HAP-1 (cell line): ENCODE data around the gene PROC.
A peak's percentile ranks its signal among the peaks of the same experiment; 100 is the strongest.
"Not testable (repeated sequence)": the region's sequence is repeated elsewhere in the genome, so short reads cannot be mapped to it uniquely, and the experiment has no call there.

Experiments
- DNase-seq, 2 experiments: peaks; one replicate each; pipeline ENCODE4 v3.0.0-alpha.2; 2016 to 2020; ENCODE audit warnings: low spot score in 2 of 2
- H3K27me3 ChIP-seq: fragments of 250-450 bp; sonication (Bioruptor Pico); 2 replicates; pipeline ENCODE4 v1.5.1; 2020; ENCODE audit warnings: low read depth, mild to moderate bottlenecking, moderate library complexity
- H3K36me3 ChIP-seq: fragments of 250-450 bp; sonication (Bioruptor Pico); replicated peaks from 2 replicates; pipeline ENCODE4 v1.5.1; 2020; ENCODE audit warnings: mild to moderate bottlenecking
- H3K4me1 ChIP-seq: fragments of 250-450 bp; sonication (Bioruptor Pico); 2 replicates; pipeline ENCODE4 v1.5.1; 2020; ENCODE audit warnings: mild to moderate bottlenecking
- H3K4me3 ChIP-seq: fragments of 250-450 bp; sonication (Bioruptor Pico); 2 replicates; pipeline ENCODE4 v1.5.1; 2020; ENCODE audit warnings: mild to moderate bottlenecking, moderate library complexity
- H3K9me3 ChIP-seq: fragments of 250-450 bp; sonication (Bioruptor Pico); 2 replicates; pipeline ENCODE4 v1.5.1; 2020; ENCODE audit warnings: mild to moderate bottlenecking, moderate library complexity
- in situ Hi-C: fragments of 300-500 bp; cut with MboI; formaldehyde crosslinking; loops from 3 replicates; pipeline ENCODE4 v1.14.3; 2020; ENCODE audit warnings: low sequenced_read_pairs, inconsistent platforms, mixed read lengths

PROC gene

DNA sequence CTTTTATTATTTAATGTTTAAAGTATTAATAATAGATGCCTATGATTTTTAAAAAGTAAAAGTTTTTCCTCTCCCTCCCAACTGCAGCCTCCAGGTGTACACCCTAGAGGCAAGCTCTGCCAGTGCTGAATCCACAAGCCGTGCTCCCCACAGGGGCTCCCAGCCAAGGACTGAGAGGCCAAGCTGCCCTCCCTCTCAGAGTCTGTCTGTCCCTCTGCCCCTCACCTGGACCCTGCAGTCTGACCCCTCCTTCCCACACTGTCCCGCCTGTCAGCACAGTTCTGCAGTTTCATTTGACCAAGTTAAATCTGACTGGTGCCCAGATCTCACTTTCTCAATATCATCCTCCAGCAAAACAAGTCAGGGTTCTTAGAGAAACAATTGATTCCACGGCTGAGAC lies 14.8 kb upstream of the PROC start:
- Histone ChIP-seq H3K9me3 (no peaks in the 10 kb centered on the region), H3K36me3 (no peaks in the 10 kb centered on the region), H3K4me3 (no peak overlapping the region), H3K27me3 (no peaks in the 10 kb centered on the region), H3K4me1 (peaks cover 6% of the 10 kb centered on the region)
- in situ Hi-C loops = no loop called here
- DNase-seq = no peak

DNA sequence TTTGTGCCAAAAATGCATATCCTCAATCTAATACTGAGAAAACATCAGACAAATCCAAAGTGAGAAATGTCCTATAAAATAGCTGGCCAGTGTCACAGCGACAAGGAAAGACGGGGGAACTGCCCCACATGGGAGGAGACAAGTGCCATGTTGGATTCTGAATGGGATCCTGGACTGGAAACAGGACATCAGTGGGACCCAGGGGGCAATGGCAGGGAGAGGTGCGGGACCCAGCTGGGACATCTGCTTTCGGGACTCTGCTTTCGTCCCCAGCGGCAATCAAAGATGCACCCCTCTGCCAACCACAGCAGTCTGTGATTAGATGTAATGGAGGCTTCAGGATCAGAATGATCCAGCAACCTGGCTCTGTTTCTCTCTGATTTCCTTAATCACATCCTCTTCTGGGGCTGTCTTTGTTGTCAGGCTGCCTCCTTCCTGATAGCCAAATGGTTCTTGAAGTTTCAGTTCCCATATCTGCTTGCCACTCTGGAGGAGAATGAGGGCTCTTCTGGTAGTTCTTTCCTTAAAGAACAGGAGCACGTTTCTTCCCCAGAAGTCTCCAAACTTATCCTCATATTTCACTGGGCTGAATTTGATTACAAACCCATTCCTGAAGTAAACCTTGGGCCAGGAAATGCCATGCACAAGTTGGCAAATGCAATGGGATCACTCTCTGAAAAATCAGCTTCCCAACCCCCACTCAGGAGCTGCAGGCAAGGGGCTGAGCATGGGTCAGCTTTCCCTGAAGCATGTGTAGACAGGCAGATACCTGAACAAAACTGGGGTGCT lies 13.6 kb upstream of the PROC start:
- no peaks in the 10 kb centered on the region for H3K36me3 ChIP-seq
- in situ Hi-C loops = no loop called here
- peaks cover 8% of the 10 kb centered on the region for H3K4me1 ChIP-seq
- no peaks in the 10 kb centered on the region for H3K27me3 ChIP-seq
- no peak for DNase-seq
- H3K4me3 ChIP-seq = no peak overlapping the region
- no peaks in the 10 kb centered on the region; the same call in 1 of the 2 replicates for H3K9me3 ChIP-seq

DNA sequence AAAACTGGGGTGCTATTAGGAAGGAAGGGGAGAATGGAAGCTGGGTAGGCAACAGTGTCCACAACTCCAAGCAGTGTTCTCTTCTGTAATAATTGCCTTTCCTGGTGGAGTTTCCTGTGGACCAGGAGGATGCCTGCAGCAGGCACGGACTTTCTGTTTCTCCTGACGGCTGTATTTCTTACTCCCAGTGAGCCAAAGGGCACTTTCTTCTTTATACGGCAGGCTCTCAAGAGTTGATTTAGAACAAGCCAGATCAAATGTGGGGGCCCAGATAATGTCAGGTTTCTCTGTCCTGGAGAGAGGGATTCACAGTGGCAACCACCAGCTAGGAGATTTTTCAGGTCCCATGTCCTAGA lies 13.0 kb upstream of the PROC start:
- DNase-seq = no peak
- Histone ChIP-seq H3K4me1 (peaks cover 8% of the 10 kb centered on the region), H3K4me3 (no peak overlapping the region), H3K27me3 (no peaks in the 10 kb centered on the region), H3K9me3 (no peaks in the 10 kb centered on the region; the same call in 1 of the 2 replicates), H3K36me3 (no peaks in the 10 kb centered on the region)
- in situ Hi-C loops = no loop called here

DNA sequence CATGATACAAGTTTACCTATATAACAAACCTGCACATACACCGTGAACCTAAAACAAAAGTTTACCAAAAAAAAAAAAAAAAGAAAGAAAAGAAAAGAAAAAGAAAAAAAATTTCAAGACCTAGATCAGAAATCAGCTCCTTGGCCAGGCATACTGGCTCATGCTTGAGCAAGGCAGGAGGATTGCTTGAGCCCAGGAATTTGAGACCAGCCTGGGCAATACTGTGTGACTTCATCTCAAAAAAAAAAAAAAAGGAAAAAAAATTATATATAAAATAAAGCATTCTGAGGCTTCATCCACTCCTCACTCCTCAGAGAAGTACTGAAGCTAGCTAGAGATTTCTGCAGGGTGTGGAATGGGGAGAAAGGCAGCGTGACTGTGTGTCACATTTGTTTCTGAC lies 11.8 kb upstream of the PROC start:
- Histone ChIP-seq H3K4me1 (peaks cover 16% of the 10 kb centered on the region), H3K27me3 (no peaks in the 10 kb centered on the region), H3K9me3 (no peaks in the 10 kb centered on the region; the same call in 1 of the 2 replicates), H3K4me3 (no peak overlapping the region), H3K36me3 (no peaks in the 10 kb centered on the region)
- in situ Hi-C loops = no loop called here
- no peak for DNase-seq

DNA sequence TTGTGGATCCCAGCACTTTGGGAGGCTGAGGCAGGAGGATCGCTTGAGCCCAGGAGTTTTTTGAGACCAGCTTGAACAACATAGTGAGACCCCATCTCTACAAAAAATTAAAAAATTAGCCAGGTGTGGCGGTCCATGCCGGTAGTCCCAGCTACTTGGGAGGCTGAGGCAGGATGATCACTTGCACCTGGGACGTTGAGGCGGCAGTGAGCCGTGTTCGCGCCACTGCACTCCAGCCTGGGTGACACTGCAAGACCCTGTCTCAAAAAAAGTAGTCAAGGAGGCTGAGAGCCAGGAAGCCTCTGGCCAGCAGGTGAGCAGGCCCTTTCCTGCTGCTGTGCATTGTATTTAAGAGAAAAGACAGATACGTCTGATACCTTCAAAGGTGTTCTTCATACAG lies 11.1 kb upstream of the PROC start:
- H3K4me1 ChIP-seq = peaks cover 21% of the 10 kb centered on the region
- in situ Hi-C loops = no loop called here
- no peaks in the 10 kb centered on the region; the same call in 1 of the 2 replicates for H3K9me3 ChIP-seq
- no peaks in the 10 kb centered on the region for H3K36me3 ChIP-seq
- no peak overlapping the region for H3K4me3 ChIP-seq
- no peaks in the 10 kb centered on the region for H3K27me3 ChIP-seq
- DNase-seq = no peak

DNA sequence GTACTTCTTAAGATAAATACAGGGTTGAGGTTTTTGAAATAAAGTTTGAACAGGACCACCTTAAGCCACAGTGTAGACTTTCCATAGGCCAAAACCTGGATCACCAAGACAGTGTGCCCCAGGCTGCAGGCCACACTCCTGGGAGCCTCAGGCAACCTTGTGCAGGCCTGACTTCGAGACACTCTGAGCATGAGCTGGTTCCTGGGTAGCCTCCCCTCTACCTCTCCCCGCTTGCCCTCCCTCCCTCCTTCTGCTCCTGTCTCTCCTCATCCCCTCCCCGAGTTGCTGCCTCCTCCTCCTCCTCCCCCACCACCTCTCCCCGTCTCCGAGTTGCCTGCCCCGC lies 10.6 kb upstream of the PROC start:
- Histone ChIP-seq H3K4me3 (0 out of 2 replicates have a peak overlapping the region, but pooled peaks have one; percentile 7), H3K4me1 (peaks cover 21% of the 10 kb centered on the region), H3K9me3 (no peaks in the 10 kb centered on the region; the same call in none of the 2 replicates), H3K27me3 (no peaks in the 10 kb centered on the region), H3K36me3 (no peaks in the 10 kb centered on the region)
- DNase-seq = no peak
- in situ Hi-C loops = no loop called here

DNA sequence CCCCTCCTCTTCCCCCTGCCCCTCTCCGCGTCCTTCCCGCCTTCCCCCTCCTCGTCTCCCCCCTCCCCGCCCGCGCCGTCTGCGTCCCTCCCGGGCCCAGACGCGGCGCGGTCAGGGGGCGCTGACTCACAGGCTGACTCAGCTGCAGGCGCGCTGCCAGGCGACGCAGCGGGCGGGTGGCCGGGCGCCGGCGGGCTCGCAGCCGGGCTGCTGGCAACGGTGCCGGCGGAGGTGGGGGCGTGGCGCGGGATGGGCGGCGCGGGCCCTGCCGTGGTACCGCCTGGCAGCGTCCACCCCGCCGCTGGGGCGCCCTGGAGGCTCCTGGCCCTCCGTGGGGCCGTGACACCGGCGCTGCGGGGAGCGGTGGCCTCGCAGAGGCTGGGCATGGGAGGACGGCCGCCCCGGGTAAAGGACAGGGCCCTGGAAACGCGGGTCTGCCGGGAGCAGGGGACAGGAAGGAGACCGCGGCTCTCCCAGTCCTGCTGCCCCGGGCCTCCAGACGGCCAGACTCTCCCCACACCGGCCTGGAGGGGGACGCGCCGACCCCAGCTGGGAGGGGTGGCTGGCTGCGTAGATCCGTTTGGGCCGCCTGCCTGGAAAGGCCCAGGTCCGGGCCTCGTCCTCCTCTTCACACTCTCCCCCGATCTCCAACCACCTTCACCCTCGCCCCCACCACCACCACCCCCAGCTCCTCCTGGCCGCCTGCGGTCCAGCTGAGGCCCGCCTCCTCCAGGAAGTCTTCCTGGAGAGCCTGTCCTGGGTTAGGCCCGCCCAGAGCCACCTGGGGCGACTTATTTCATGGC lies 10.0 kb upstream of the PROC start:
- Histone ChIP-seq H3K9me3 (no peaks in the 10 kb centered on the region; the same call in none of the 2 replicates), H3K4me3 (peak overlapping the region; percentile 32), H3K27me3 (no peaks in the 10 kb centered on the region), H3K4me1 (peaks cover 21% of the 10 kb centered on the region), H3K36me3 (no peaks in the 10 kb centered on the region)
- in situ Hi-C loops = no loop called here
- peak; percentile 68 to 87 for DNase-seq

DNA sequence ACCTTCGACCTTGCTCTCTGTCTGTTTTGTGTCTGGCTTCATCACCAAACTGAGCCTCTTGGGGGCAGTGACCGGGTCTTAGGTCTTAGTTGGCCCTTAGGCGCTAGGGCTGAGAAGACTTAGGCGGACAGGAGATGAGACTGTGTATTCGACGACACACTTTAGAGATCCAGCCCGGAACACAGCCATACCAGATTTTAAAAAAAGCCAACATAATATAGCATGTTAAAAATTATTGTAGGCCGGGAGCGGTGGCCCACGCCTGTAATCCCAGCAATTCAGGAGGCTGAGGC lies 9.5 kb upstream of the PROC start:
- no peaks in the 10 kb centered on the region; the same call in none of the 2 replicates for H3K9me3 ChIP-seq
- H3K4me3 ChIP-seq = peak overlapping the region; percentile 32; the same call in 1 of the 2 replicates
- peaks cover 22% of the 10 kb centered on the region for H3K4me1 ChIP-seq
- in situ Hi-C loops = no loop called here
- no peaks in the 10 kb centered on the region for H3K27me3 ChIP-seq
- no peak for DNase-seq
- no peaks in the 10 kb centered on the region for H3K36me3 ChIP-seq

DNA sequence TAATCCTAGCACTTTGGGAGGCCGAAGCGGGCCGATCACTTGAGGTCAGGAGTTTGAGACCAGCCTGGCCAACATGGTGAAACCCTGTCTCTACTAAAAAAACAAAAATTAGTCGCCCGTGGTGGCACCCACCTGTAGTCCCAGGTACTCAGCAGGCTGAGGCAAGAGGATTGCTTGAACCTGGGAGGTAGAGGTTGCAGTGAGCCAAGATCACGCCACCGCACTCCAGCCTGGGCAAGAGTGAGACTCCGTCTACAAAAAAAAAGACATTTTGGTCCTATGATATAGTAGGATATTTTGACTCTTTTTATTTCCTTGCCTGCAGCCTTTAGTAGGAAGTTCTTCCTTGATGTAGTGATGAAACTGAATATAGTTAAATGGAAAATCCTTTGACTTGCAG lies 8.5 kb upstream of the PROC start:
- H3K36me3 ChIP-seq, DNase-seq, in situ Hi-C loops, H3K9me3 ChIP-seq, H3K4me3 ChIP-seq, H3K27me3 ChIP-seq: not testable (repeated sequence)
- peaks cover 25% of the 10 kb centered on the region for H3K4me1 ChIP-seq

DNA sequence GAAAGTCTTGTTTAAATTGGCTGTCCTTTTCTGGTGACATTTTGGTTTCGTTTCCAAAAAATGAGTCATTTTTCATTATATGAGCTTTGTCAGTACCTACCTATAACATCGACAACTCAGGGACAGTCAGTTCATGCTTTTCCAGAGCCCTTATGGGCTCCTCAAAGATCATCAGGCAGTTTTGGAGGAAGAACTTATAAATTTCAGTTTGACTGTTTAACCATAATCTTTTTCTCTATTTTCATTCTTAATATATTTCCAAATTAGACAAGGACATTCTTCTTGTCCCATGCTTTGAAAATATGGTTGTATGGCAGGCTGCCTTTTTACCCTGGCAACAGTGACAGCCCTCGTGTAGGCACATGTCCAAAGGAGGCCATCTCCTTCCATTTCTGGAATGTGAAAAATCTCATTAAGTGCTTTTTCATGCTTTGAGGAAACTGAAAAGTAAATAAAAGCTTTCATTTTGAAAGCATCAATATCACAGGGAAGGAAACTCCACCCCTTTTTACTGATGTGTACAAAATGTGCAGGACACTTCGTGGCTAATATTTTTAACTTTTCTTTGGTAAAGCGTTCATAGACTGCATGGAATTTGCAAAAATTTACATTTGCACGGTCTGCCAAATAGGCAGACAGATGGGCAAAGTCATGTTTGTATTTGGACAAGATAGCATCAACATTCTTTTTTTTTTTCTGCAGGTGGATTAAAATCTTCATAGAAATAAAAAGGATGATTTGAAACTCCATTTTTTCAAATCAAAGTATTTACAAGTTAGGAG lies 7.2 kb upstream of the PROC start:
- in situ Hi-C loops = no loop called here
- H3K27me3 ChIP-seq = no peaks in the 10 kb centered on the region
- H3K36me3 ChIP-seq = no peaks in the 10 kb centered on the region
- H3K9me3 ChIP-seq = peaks cover 2% of the 10 kb centered on the region
- peaks cover 30% of the 10 kb centered on the region for H3K4me1 ChIP-seq
- no peak overlapping the region for H3K4me3 ChIP-seq
- DNase-seq = peak in 1 of 2 experiments; percentile 23

DNA sequence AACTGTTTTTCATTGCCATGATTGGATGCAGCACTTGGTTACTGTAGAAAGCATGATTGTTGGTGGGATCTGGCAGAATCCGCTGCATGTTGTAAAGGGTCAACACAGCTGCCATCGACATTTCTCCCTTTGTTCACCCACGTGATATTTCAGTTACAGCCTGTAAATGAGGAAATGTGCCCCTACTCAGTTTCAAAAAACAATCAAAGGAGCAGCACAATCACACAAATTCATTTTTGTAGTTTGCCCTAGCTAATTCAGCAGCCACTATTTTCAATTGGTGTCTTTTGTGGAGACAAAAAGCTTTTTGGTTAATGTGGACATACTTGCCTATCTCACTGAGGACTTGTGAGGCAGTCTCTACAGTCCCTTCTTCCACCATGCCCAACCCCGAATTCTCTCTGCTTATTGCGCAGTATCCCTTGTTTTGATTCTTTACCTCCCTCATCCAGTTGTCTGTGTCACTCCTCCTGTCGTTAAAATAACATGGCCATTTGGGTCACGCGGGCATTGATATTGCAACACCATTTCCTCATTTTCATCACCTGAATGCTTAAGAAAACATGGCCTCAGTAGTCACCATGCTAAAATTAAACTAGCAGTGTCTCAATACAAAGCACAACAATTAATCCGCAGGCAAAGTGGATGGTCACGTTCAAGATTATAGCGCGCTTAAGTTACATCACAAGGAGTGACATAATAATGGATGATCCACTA lies 6.4 kb upstream of the PROC start:
- in situ Hi-C loops = no loop called here
- H3K27me3 ChIP-seq = no peaks in the 10 kb centered on the region
- H3K9me3 ChIP-seq = peaks cover 2% of the 10 kb centered on the region
- peaks cover 32% of the 10 kb centered on the region for H3K4me1 ChIP-seq
- H3K36me3 ChIP-seq = no peaks in the 10 kb centered on the region
- H3K4me3 ChIP-seq = no peak overlapping the region
- no peak for DNase-seq

DNA sequence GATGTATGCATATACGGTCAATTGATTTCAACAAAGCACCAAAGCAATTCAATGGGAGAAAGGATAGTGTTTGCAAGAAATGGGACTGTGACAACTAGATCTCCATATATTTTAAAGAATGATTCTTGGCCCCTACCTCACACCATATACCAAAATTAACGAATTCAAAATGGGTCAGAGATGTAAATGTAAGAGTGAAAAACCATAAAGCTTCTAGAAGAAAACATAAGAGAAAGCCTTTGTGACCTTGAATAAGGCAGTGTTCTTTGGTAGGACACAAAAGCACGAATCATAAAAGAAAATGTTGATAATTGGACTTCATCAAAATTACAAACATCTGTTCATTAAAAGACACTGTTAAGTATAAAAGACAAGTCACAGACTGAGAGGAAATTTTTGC lies 5.0 kb upstream of the PROC start:
- Histone ChIP-seq H3K36me3 (no peaks in the 10 kb centered on the region), H3K27me3 (no peaks in the 10 kb centered on the region), H3K9me3 (peaks cover 2% of the 10 kb centered on the region), H3K4me3 (no peak overlapping the region), H3K4me1 (peaks cover 28% of the 10 kb centered on the region)
- in situ Hi-C loops = no loop called here
- peak in 1 of 2 experiments; percentile 51 for DNase-seq

DNA sequence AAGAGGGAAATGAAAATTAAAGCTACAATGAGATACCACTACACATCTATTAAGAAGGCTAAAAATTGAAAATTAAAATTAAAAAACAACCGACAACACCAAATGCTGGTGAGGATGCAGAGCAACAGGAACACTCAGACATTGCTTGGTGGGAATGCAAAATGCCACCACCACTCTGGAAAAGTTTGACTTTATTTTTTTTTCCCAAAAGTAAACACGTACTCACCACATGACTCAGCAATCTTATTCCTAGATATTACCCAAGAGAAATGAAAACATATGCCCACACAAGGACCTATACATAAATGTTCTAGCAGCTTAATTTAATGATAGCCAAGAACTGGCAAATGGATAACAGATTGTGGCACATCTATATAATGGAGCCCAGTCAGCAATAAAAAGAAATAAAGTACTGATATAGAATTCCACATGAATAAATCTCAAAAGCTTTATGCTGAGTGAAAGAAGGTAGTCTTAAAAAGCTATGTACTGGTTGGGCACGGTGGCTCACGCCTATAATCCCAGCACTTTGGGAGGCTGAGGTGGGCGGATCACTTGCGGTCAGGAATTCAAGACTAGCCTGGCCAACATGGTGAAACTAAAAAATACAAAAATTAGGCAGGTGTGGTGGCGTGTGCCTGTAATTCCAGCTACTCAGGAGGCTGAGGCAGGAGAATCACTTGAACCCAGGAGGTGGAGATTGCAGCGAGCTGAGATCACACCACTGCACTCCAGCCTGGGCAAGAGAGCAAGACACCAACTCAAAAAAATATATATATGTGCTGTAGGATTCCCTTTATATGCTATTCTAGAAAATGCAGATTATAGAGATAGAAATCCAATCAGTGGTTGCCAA lies 4.2 kb upstream of the PROC start:
- peaks cover 24% of the 10 kb centered on the region for H3K4me1 ChIP-seq
- in situ Hi-C loops = no loop called here
- no peaks in the 10 kb centered on the region for H3K36me3 ChIP-seq
- H3K27me3 ChIP-seq = no peaks in the 10 kb centered on the region
- no peak overlapping the region for H3K4me3 ChIP-seq
- peaks cover 2% of the 10 kb centered on the region; the same call in 1 of the 2 replicates for H3K9me3 ChIP-seq
- no peak for DNase-seq
